Astrocyte (in vitro differentiated cells and primary cell): ENCODE results near the gene CTNNA3. TPM values are rescaled to one million over a fixed set of nuclear protein-coding genes. Genes with fewer than 3 reads are reported as not detected.

ENCODE experiments used
- DNase-seq: peaks from one replicate; pipeline ENCODE4 v3.0.0-alpha.2; 2010; ENCODE audit warnings: low read depth
- FAIRE-seq: peaks from 2 replicates; lab custom pipeline; 2011; peaks lifted over from hg19 to GRCh38; lab: Jason Lieb, UNC
- H2AFZ ChIP-seq: 2 replicates; pipeline ENCODE4 v1.6.0; 2012; ENCODE audit warnings: low read depth, low read length, inconsistent platforms
- H3K27ac ChIP-seq: 2 replicates; pipeline ENCODE4 v1.5.1; 2011; ENCODE audit warnings: low read depth, low read length, inconsistent platforms
- H3K27me3 ChIP-seq: 2 replicates; pipeline ENCODE4 v1.6.0; 2011; ENCODE audit warnings: low read length, inconsistent platforms; ENCODE audit not compliant: insufficient read depth
- H3K36me3 ChIP-seq: 2 replicates; pipeline ENCODE4 v1.5.1; 2011; ENCODE audit warnings: low read length, inconsistent platforms; ENCODE audit not compliant: insufficient read depth
- H3K4me1 ChIP-seq: 2 replicates; pipeline ENCODE4 v1.5.1; 2011; ENCODE audit warnings: low read length, inconsistent platforms; ENCODE audit not compliant: insufficient read depth
- H3K4me2 ChIP-seq: 2 replicates; pipeline ENCODE4 v1.6.0; 2012; ENCODE audit warnings: low read length, inconsistent platforms
- H3K4me3 ChIP-seq: 2 replicates; pipeline ENCODE4 v1.5.1; 2011; ENCODE audit warnings: low read depth, mild to moderate bottlenecking, low read length, inconsistent platforms; ENCODE audit not compliant: insufficient read depth
- H3K79me2 ChIP-seq: 2 replicates; pipeline ENCODE4 v1.6.0; 2012; ENCODE audit warnings: mild to moderate bottlenecking, low read length, inconsistent platforms; ENCODE audit not compliant: insufficient read depth
- H3K9ac ChIP-seq: 2 replicates; pipeline ENCODE4 v1.6.0; 2012; ENCODE audit warnings: mild to moderate bottlenecking, low read length, inconsistent platforms
- H3K9me3 ChIP-seq: 2 replicates; pipeline ENCODE4 v1.5.1; 2012; ENCODE audit warnings: low read depth, mild to moderate bottlenecking, low read length, inconsistent platforms; ENCODE audit not compliant: insufficient read depth
- H4K20me1 ChIP-seq: 2 replicates; pipeline ENCODE4 v1.6.0; 2012; ENCODE audit warnings: low read length, inconsistent platforms; ENCODE audit not compliant: insufficient read depth
- H3K27ac Mint-ChIP-seq: one replicate; pipeline ENCODE4 v1.8.0; 2021; ENCODE audit warnings: mild to moderate bottlenecking, mixed read lengths; ENCODE audit not compliant: unreplicated experiment
- H3K27me3 Mint-ChIP-seq: one replicate; pipeline ENCODE4 v1.8.0; 2021; ENCODE audit warnings: low read depth, mixed read lengths; ENCODE audit not compliant: unreplicated experiment
- H3K36me3 Mint-ChIP-seq: one replicate; pipeline ENCODE4 v1.8.0; 2021; ENCODE audit warnings: low read depth, mixed read lengths; ENCODE audit not compliant: unreplicated experiment
- H3K4me1 Mint-ChIP-seq: one replicate; pipeline ENCODE4 v1.8.0; 2021; ENCODE audit warnings: low read depth, mixed read lengths; ENCODE audit not compliant: unreplicated experiment
- H3K4me3 Mint-ChIP-seq: one replicate; pipeline ENCODE4 v1.8.0; 2021; ENCODE audit warnings: mild to moderate bottlenecking, moderate library complexity, mixed read lengths; ENCODE audit not compliant: unreplicated experiment
- H3K9me3 Mint-ChIP-seq: one replicate; pipeline ENCODE4 v1.8.0; 2021; ENCODE audit warnings: mild to moderate bottlenecking, mixed read lengths; ENCODE audit not compliant: unreplicated experiment
- EZH2 ChIP-seq: IDR thresholded peaks from 2 replicates; pipeline ENCODE4 v1.6.1; 2012; ENCODE audit warnings: mild to moderate bottlenecking, low read length, inconsistent platforms; ENCODE audit not compliant: insufficient read depth
- total RNA-seq: library from RNA; stranded (reverse); gene quantifications from 2 replicates; pipeline ENCODE4 v1.2.1, GENCODE V29; 2021
- TF ChIP-seq, protein P1 (sequence below): IDR thresholded peaks from 2 replicates; pipeline ENCODE4 v1.5.1; 2011; ENCODE audit warnings: low read depth, mild to moderate bottlenecking, inconsistent platforms, low read length, moderate library complexity; ENCODE audit not compliant: insufficient read depth

The CTNNA3 gene
- total RNA-seq, 1 donor from 2014 or later, result 0.73 TPM

DNA sequence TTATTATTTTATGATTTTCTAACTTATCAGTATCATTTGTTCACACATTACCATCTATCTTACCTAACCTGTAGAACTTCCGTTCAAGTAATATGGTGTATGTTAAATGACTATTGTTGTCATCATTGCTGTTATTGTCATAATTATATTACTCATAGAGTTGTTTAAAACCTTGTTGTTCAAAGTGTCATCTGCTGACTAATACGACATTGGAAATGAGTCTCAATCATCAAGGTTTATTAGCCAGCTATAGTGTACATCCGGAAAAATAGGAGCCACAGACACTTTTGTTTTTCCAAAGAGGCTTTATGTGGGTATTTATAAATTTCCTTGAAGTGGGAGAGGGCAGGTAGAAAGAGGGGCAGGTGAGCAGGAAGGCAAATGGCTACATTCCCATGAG is 1157.1 kb downstream of the CTNNA3 start:
- Mint-ChIP-seq H3K4me3 (no peak overlapping the region), H3K27me3 (no peaks in the 10 kb centered on the region), H3K36me3 (no peaks in the 10 kb centered on the region), H3K4me1 (peaks cover 2% of the 10 kb centered on the region), H3K27ac (no peak overlapping the region), H3K9me3 (no peaks in the 10 kb centered on the region)
- no peaks in the 10 kb centered on the region for H3K79me2 ChIP-seq
- no peak overlapping the region for H3K27ac ChIP-seq
- no peak overlapping the region for H3K4me3 ChIP-seq
- H3K9ac ChIP-seq, result no peak overlapping the region
- DNase-seq (no peak), FAIRE-seq (no peak)
- no peaks in the 10 kb centered on the region for H3K9me3 ChIP-seq
- TF ChIP-seq EZH2, result no peak
- TF ChIP-seq, protein P1, sequence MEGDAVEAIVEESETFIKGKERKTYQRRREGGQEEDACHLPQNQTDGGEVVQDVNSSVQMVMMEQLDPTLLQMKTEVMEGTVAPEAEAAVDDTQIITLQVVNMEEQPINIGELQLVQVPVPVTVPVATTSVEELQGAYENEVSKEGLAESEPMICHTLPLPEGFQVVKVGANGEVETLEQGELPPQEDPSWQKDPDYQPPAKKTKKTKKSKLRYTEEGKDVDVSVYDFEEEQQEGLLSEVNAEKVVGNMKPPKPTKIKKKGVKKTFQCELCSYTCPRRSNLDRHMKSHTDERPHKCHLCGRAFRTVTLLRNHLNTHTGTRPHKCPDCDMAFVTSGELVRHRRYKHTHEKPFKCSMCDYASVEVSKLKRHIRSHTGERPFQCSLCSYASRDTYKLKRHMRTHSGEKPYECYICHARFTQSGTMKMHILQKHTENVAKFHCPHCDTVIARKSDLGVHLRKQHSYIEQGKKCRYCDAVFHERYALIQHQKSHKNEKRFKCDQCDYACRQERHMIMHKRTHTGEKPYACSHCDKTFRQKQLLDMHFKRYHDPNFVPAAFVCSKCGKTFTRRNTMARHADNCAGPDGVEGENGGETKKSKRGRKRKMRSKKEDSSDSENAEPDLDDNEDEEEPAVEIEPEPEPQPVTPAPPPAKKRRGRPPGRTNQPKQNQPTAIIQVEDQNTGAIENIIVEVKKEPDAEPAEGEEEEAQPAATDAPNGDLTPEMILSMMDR, result no peak
- no peaks in the 10 kb centered on the region for H3K27me3 ChIP-seq
- H3K4me1 ChIP-seq, result no peaks in the 10 kb centered on the region
- H3K36me3 ChIP-seq, result no peaks in the 10 kb centered on the region
- no peak overlapping the region for H3K4me2 ChIP-seq
- H2AFZ ChIP-seq, result no peak overlapping the region
- no peaks in the 10 kb centered on the region for H4K20me1 ChIP-seq

DNA sequence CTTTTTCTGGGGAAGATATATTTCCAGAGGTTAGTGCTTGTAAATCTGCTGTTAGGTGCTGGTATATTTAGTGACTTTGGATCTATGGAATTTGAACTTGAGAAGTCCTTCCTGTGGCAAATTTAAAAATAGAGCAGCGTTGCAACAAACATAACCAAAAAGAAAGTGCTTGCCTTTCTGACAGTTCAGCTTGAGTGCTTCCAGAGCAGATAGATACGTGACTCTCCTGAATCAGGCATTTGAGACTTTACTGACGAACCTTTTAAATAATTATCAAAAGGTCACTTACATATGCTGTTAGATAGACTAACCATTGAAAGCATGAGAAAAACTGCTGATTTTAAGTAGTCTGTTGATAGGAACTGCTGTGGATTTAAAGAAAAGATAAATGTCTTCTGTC is 1157.6 kb downstream of the CTNNA3 start:
- DNase-seq (no peak), FAIRE-seq (no peak)
- Histone ChIP-seq H3K36me3 (no peaks in the 10 kb centered on the region), H3K79me2 (no peaks in the 10 kb centered on the region), H3K4me2 (no peak overlapping the region), H3K27ac (no peak overlapping the region), H2AFZ (no peak overlapping the region), H3K9me3 (no peaks in the 10 kb centered on the region), H3K9ac (no peak overlapping the region), H3K27me3 (no peaks in the 10 kb centered on the region), H3K4me1 (no peaks in the 10 kb centered on the region), H4K20me1 (no peaks in the 10 kb centered on the region), H3K4me3 (no peak overlapping the region)
- Mint-ChIP-seq H3K9me3 (no peaks in the 10 kb centered on the region), H3K4me3 (no peak overlapping the region), H3K4me1 (peaks cover 2% of the 10 kb centered on the region), H3K36me3 (no peaks in the 10 kb centered on the region), H3K27me3 (no peaks in the 10 kb centered on the region), H3K27ac (no peak overlapping the region)
- TF ChIP-seq EZH2, result no peak
- TF ChIP-seq, protein P1, result no peak

DNA sequence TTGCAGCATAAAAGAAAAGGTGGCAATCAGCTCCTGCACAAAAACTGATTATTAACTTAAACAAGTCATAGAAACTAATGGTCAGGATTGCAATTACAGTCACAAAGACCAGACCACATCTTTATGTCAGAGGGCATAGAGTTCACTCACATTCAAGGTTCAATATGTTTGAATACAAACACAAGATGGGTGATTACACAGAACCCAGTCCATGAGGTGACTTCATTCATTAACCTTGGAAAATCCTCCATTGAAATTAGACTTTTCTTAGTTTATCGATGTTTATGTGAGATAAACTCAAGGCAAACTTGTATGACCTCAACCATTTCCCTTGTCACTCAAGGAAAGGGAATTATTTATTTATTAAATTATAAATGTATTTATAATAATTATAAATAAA is 1158.8 kb downstream of the CTNNA3 start:
- Histone ChIP-seq H3K27me3 (no peaks in the 10 kb centered on the region), H3K4me3 (no peak overlapping the region), H3K4me2 (no peak overlapping the region), H2AFZ (no peak overlapping the region), H3K27ac (no peak overlapping the region), H3K4me1 (no peaks in the 10 kb centered on the region), H4K20me1 (no peaks in the 10 kb centered on the region), H3K79me2 (no peaks in the 10 kb centered on the region), H3K9ac (no peak overlapping the region), H3K36me3 (no peaks in the 10 kb centered on the region), H3K9me3 (no peaks in the 10 kb centered on the region)
- DNase-seq (no peak), FAIRE-seq (no peak)
- H3K27ac Mint-ChIP-seq, result no peak overlapping the region
- H3K9me3 Mint-ChIP-seq, result no peaks in the 10 kb centered on the region
- peaks cover 2% of the 10 kb centered on the region for H3K4me1 Mint-ChIP-seq
- H3K36me3 Mint-ChIP-seq, result no peaks in the 10 kb centered on the region
- H3K27me3 Mint-ChIP-seq, result no peaks in the 10 kb centered on the region
- H3K4me3 Mint-ChIP-seq, result no peak overlapping the region
- TF ChIP-seq EZH2, result no peak
- TF ChIP-seq, protein P1, result no peak
